HCT116 (cell line): ENCODE results near the gene ICAM2.

Experiments used
- EZH2phosphoT487 ChIP-seq: fragments of 200-600 bp; IDR thresholded peaks from 2 replicates; pipeline ENCODE4 v1.6.1; 2018; ENCODE audit warnings: antibody characterized with exemption, borderline replicate concordance
- POLR2A ChIP-seq: IDR thresholded peaks from 2 replicates; pipeline ENCODE4 v1.7.0; 2011; ENCODE audit warnings: borderline replicate concordance; ENCODE audit not compliant: insufficient read depth, insufficient read length; ENCODE audit errors: extremely low read depth
- POLR2AphosphoS5 ChIP-seq: IDR thresholded peaks from 2 replicates; pipeline ENCODE4 v1.6.1; 2011; ENCODE audit warnings: mild to moderate bottlenecking, low read depth, low read length, moderate library complexity
- RAD21 ChIP-seq: IDR thresholded peaks from 2 replicates; pipeline ENCODE4 v1.6.1; 2012; ENCODE audit warnings: low read depth, mild to moderate bottlenecking
- SRF ChIP-seq: IDR thresholded peaks from 2 replicates; pipeline ENCODE4 v1.6.1; 2012; ENCODE audit warnings: low read depth
- TF ChIP-seq, protein P1 (sequence below), 3 experiments: fragments of 200-600 bp in 1 of 3; sonication (generic) in 1 of 3; IDR thresholded peaks in 2 of 3; conservative IDR thresholded peaks in 1 of 3; 2 replicates each; pipeline ENCODE4 v1.5.1; 2012 to 2017; ENCODE audit warnings: low read depth in 2 of 3, low read length in 2 of 3, antibody characterized with exemption in 1 of 3, borderline replicate concordance in 1 of 3, control low read depth in 1 of 3, mild to moderate bottlenecking in 1 of 3, mixed read lengths in 1 of 3, mixed run types in 1 of 3, moderate library complexity in 1 of 3; ENCODE audit not compliant: insufficient read depth in 1 of 3

DNA sequence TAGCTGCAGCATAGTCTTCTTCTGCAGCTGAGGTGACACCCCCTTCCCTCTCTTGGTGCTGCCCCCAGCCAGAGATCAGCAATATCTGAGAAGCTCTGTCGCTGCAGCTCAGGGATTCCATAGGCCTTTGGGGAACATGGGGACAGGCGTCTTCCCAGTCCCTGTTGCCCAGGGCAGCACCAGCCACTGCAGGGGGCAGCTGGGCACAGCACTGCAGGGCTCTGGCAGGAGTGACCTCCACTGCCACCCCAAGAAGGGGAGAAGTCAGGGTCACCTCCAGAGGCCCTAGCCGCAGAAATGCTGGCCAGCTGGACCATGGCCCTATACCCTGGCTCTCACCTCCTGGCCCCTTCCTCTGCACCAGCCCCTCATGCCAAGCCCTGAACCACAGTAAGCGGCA lies 64.6 kb downstream of the ICAM2 start:
- TF ChIP-seq RAD21 (no peak), POLR2AphosphoS5 (no peak), POLR2A (no peak), EZH2phosphoT487 (no peak), SRF (no peak)
- TF ChIP-seq, protein P1, sequence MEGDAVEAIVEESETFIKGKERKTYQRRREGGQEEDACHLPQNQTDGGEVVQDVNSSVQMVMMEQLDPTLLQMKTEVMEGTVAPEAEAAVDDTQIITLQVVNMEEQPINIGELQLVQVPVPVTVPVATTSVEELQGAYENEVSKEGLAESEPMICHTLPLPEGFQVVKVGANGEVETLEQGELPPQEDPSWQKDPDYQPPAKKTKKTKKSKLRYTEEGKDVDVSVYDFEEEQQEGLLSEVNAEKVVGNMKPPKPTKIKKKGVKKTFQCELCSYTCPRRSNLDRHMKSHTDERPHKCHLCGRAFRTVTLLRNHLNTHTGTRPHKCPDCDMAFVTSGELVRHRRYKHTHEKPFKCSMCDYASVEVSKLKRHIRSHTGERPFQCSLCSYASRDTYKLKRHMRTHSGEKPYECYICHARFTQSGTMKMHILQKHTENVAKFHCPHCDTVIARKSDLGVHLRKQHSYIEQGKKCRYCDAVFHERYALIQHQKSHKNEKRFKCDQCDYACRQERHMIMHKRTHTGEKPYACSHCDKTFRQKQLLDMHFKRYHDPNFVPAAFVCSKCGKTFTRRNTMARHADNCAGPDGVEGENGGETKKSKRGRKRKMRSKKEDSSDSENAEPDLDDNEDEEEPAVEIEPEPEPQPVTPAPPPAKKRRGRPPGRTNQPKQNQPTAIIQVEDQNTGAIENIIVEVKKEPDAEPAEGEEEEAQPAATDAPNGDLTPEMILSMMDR (IDR thresholded peaks at IDR 0.05 in 2 of 3, conservative IDR thresholded peaks at IDR 0.05 in 1 of 3; ENCODE audit: borderline replicate concordance in 1 of 3, insufficient read depth in 1 of 3, low read depth in 2 of 3, low read length in 2 of 3) = no peak
